GM19351 (cell line): ENCODE data around the gene ST3GAL3.

Experiments used
- ATAC-seq: cut with Tn5 transposase; IDR thresholded peaks from one replicate; pipeline ENCODE4 v1.9.1; 2021; ENCODE audit warnings: mild to moderate bottlenecking, moderate library complexity; ENCODE audit not compliant: unreplicated experiment

Gene ST3GAL3

GRCh38 chr1:43975249-43975961 lies 268.1 kb downstream of the ST3GAL3 start:
- ATAC-seq: no peak

GRCh38 chr1:43976045-43976444 lies 268.7 kb downstream of the ST3GAL3 start:
- ATAC-seq: no peak

- ATAC-seq: no peak
Measured at GRCh38 chr1:43976890-43977289, 269.6 kb downstream of the ST3GAL3 start.

DNA sequence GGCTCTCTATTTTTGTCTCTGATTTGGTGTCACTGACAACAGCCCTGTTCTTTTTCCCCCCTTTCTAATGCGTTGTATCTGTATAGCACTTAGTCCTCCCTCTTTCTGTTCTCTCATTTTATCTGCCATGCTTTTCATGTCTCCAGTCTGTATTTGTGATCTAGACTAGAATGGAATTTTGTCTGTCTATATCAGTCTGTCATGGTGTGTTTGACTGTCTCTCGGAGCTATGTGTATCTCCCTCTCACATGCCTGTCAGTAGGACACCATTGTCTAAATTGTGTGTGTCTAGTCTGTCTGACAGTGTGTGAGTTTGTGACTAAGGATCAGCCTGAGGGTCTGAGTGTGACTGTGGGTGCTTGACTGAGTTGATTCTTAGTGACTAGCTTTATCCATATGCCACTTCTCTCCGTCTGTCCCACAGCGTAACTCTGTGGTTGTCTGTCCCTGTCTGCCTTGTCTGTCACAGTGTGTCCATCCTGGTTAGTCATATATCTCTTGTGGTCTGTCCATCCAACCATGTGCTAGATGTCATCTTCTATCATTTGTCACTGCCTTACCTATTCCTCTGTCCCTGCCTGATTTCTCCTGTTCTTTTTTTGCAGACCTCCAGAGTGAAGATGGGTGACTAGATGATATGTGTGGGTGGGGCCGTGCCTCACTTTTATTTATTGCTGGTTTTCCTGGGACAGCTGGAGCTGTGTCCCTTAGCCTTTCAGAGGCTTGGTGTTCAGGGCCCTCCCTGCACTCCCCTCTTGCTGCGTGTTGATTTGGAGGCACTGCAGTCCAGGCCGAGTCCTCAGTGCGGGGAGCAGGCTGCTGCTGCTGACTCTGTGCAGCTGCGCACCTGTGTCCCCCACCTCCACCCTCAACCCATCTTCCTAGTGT lies 270.3 kb downstream of the ST3GAL3 start:
- no peak for ATAC-seq

DNA sequence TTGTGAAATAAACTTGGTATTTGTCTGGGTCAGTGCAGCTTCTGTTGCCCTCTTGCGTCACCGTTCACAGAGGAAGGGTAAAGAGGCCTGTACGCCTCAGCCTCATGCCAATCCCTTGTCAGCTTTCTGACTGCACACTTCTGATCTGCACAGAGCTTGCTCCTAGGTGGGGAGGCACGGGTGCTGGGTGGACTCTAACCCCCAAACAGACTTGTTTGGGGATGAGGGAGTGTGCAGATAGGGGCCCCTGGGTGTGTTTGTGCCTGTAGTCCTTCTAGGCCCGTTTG lies 270.9 kb downstream of the ST3GAL3 start:
- no peak for ATAC-seq

- no peak for ATAC-seq
Measured at GRCh38 chr1:43978551-43979260, 271.4 kb downstream of the ST3GAL3 start, which contains the start of gene B4GALT2. Gene B4GALT2 (plus strand): TSS chr1:43979210. CDS start chr1:43981161, 1,951 bp downstream.

DNA sequence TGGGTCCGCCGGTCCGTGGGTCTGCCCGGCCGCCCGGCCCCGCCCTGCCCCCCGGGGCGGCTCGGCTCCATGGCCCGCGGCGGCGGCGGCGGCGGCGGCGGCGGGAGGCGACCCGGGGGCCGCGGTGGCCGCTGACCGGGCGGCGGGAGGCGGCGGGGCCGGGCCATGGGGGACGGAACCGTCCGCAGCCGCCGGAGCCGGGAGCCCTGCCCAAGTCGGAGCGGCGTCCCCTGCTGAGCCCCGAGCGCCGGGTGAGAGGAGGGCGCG lies 271.9 kb downstream of the ST3GAL3 start:
- ATAC-seq: no peak

DNA sequence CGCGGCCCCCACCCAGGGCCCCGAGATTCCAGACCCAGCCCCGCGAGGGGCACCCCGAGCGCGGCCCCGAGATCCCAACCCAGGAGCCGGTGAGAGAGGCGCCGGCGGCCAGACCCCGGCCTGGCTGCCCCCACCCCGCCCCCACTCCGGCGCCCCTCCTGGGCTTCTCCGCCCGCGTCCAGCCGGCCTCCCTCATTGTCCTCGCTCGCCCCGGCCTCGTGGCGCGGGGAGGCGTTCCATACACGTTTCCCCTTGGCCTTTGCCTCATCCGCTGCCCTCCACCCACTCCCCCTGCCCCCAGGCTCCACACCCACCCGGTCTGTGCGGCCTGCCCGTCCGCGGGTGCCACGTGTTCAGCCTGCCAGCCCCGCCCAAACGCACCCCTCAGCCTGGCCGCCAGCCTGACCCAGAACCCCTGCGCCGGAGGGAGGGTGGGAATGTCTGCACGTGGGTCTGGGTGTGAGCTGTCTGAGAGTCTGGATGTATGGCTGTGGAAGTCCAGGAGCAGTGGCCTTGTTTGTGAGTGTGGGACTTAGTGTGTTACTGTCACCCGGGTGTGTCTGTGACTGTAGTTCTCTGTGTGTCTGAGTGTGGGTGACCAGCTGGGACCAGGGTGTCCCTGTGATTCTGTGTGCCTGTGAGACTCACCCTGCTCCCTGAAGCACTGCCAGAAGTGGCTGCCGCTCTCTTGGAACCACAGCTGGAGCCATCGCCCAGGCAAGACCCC lies 272.4 kb downstream of the ST3GAL3 start:
- ATAC-seq: no peak

DNA sequence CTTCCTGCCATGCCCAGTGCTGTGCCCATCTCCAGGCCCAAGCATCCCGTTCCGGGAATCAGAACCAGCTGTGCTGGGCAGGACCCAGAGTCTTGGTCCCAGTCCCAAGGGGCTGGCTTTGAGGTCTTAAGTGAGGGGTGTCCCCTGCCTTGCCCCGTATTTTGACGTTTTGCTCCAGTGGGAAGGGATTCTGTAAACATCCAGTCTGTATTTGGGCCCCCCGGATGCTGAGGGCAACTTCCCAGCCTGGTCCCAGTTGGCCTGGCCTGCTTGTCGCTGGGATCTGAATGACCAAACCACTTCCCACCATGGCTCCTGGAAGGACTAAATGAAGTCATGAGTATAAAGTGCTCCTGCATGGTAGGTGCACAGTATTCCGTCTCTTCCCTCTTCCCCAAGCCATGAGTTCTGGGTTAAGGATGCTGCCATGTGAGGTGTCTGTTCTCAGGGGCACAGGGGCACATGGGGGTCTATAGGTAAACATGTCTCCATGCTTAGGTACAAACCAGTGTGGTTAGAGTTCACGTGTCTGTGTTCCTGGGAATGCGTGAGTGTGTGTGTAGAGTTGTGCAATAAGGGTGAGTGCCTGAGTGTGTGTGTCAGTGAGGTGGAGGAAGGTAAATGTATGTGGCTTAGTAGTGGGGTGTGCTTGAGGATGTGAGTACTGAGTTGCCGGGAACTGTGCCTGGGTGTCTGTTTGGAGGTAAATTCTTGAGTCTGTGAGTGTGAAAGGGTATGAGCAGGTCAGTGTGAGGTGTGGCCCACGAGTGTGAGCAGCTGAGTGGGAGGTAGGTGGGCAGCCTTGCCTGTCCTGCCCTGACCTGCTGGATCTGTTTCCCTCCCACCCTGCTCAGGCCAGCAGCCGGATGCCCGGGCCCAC lies 273.2 kb downstream of the ST3GAL3 start:
- ATAC-seq: no peak
